H9 (cell line): ENCODE results near the gene TNFAIP8L1. TPM values are rescaled to one million over a fixed set of nuclear protein-coding genes. Genes with fewer than 3 reads are reported as not detected.

ENCODE experiments used
- DNase-seq: peaks from one replicate; pipeline ENCODE4 v3.0.0-alpha.2; 2017
- H2AFZ ChIP-seq: one replicate; pipeline ENCODE4 v1.6.1; 2013; ENCODE audit warnings: mild to moderate bottlenecking, low read length, control low read depth, moderate library complexity
- H2AK5ac ChIP-seq: 2 replicates; pipeline ENCODE4 v1.6.1; 2013; ENCODE audit warnings: low read length, control low read depth, mixed read lengths; ENCODE audit not compliant: insufficient read length
- H2BK120ac ChIP-seq: one replicate; pipeline ENCODE4 v1.6.1; 2013; ENCODE audit warnings: low read depth, mild to moderate bottlenecking, low read length, control low read depth, inconsistent platforms; ENCODE audit not compliant: poor library complexity, severe bottlenecking
- H2BK12ac ChIP-seq: 2 replicates; pipeline ENCODE4 v1.6.1; 2013; ENCODE audit warnings: low read length, control low read depth, mixed read lengths, low read depth; ENCODE audit not compliant: insufficient read length
- H2BK15ac ChIP-seq: 2 replicates; pipeline ENCODE4 v1.6.1; 2013; ENCODE audit warnings: low read depth, low read length, control low read depth
- H2BK20ac ChIP-seq: one replicate; pipeline ENCODE4 v1.6.1; 2013; ENCODE audit warnings: low read depth, mild to moderate bottlenecking, low read length, control low read depth, inconsistent platforms; ENCODE audit not compliant: poor library complexity, severe bottlenecking
- H2BK5ac ChIP-seq: 2 replicates; pipeline ENCODE4 v1.6.1; 2013; ENCODE audit warnings: low read length, control low read depth, mixed read lengths; ENCODE audit not compliant: insufficient read length
- H3K14ac ChIP-seq: 2 replicates; pipeline ENCODE4 v1.6.1; 2013; ENCODE audit warnings: low read length, control low read depth; ENCODE audit not compliant: insufficient read depth
- H3K18ac ChIP-seq: 2 replicates; pipeline ENCODE4 v1.6.1; 2013; ENCODE audit warnings: low read depth, mild to moderate bottlenecking, mixed read lengths, low read length, control low read depth; ENCODE audit not compliant: insufficient read length
- H3K23ac ChIP-seq: 2 replicates; pipeline ENCODE4 v1.6.1; 2013; ENCODE audit warnings: low read length, control low read depth, mixed read lengths, low read depth; ENCODE audit not compliant: insufficient read length
- H3K23me2 ChIP-seq: 2 replicates; pipeline ENCODE4 v1.6.1; 2013; ENCODE audit warnings: low read depth, mild to moderate bottlenecking, mixed read lengths, low read length, control low read depth; ENCODE audit not compliant: insufficient read length, poor library complexity, severe bottlenecking
- H3K27ac ChIP-seq: 2 replicates; pipeline ENCODE4 v1.5.1; 2013; ENCODE audit warnings: low read length, control low read depth, mixed read lengths, low read depth; ENCODE audit not compliant: insufficient read length
- H3K27me3 ChIP-seq: 2 replicates; pipeline ENCODE4 v1.6.1; 2013; ENCODE audit warnings: low read length, control low read depth, inconsistent platforms; ENCODE audit not compliant: insufficient read depth
- H3K4ac ChIP-seq: 2 replicates; pipeline ENCODE4 v1.6.1; 2013; ENCODE audit warnings: low read depth, mild to moderate bottlenecking, control low read depth, inconsistent platforms, low read length, moderate library complexity
- H3K4me1 ChIP-seq: 2 replicates; pipeline ENCODE4 v1.6.1; 2013; ENCODE audit warnings: low read length, control low read depth, inconsistent platforms; ENCODE audit not compliant: insufficient read depth
- H3K4me2 ChIP-seq: 2 replicates; pipeline ENCODE4 v1.6.1; 2013; ENCODE audit warnings: low read length, control low read depth, mixed read lengths; ENCODE audit not compliant: insufficient read length, insufficient read depth
- H3K56ac ChIP-seq: 2 replicates; pipeline ENCODE4 v1.6.1; 2013; ENCODE audit warnings: low read depth, mild to moderate bottlenecking, mixed read lengths, low read length, control low read depth; ENCODE audit not compliant: insufficient read length
- H3K79me1 ChIP-seq: 2 replicates; pipeline ENCODE4 v1.6.1; 2013; ENCODE audit warnings: low read depth, mild to moderate bottlenecking, moderate library complexity, low read length, control low read depth, inconsistent platforms; ENCODE audit not compliant: insufficient read depth, poor library complexity, severe bottlenecking
- H3K79me2 ChIP-seq: 2 replicates; pipeline ENCODE4 v1.6.1; 2013; ENCODE audit warnings: low read length, control low read depth, inconsistent platforms; ENCODE audit not compliant: insufficient read depth
- H3K9ac ChIP-seq: 2 replicates; pipeline ENCODE4 v1.6.1; 2013; ENCODE audit warnings: low read length, control low read depth, mixed read lengths; ENCODE audit not compliant: insufficient read length; ENCODE audit errors: extremely low read depth
- H3K9me3 ChIP-seq: one replicate; pipeline ENCODE4 v1.6.1; 2013; ENCODE audit warnings: low read depth, low read length, inconsistent platforms; ENCODE audit not compliant: control insufficient read depth
- H3T11ph ChIP-seq: one replicate; pipeline ENCODE4 v1.6.1; 2013; ENCODE audit warnings: mild to moderate bottlenecking, low read length, control low read depth, inconsistent platforms
- H4K20me1 ChIP-seq: one replicate; pipeline ENCODE4 v1.6.1; 2013; ENCODE audit not compliant: control insufficient read depth, insufficient read length, insufficient read depth
- H4K5ac ChIP-seq: 2 replicates; pipeline ENCODE4 v1.6.1; 2013; ENCODE audit warnings: low read depth, mild to moderate bottlenecking, mixed read lengths, low read length, control low read depth; ENCODE audit not compliant: insufficient read length
- H4K8ac ChIP-seq: replicated peaks from 2 replicates; pipeline ENCODE4 v1.6.1; 2013; ENCODE audit warnings: low read length, control low read depth, mixed read lengths, low read depth; ENCODE audit not compliant: insufficient read length
- H4K91ac ChIP-seq: 2 replicates; pipeline ENCODE4 v1.6.1; 2013; ENCODE audit warnings: low read depth, mild to moderate bottlenecking, moderate library complexity, mixed read lengths, low read length, control low read depth; ENCODE audit not compliant: insufficient read length
- H3K27ac Mint-ChIP-seq, 3 experiments: 2 replicates in 2 of 3; 3 replicates in 1 of 3; pipeline ENCODE4 v1.8.0; 2020 to 2021; ENCODE audit warnings: mixed read lengths in 3 of 3, mild to moderate bottlenecking in 1 of 3, moderate library complexity in 1 of 3
- H3K27me3 Mint-ChIP-seq: 2 replicates; pipeline ENCODE4 v1.8.0; 2021; ENCODE audit warnings: low read depth, mild to moderate bottlenecking, moderate library complexity, mixed read lengths
- H3K36me3 Mint-ChIP-seq, 3 experiments: 2 replicates in 2 of 3; 3 replicates in 1 of 3; pipeline ENCODE4 v1.8.0; 2020 to 2021; ENCODE audit warnings: low read depth in 3 of 3, mixed read lengths in 3 of 3; ENCODE audit not compliant: insufficient read depth in 1 of 3
- H3K4me1 Mint-ChIP-seq, 2 experiments: 2 replicates each; pipeline ENCODE4 v1.8.0; 2020; ENCODE audit warnings: mixed read lengths in 2 of 2
- H3K4me3 Mint-ChIP-seq, 2 experiments: 2 replicates in 1 of 2; 3 replicates in 1 of 2; pipeline ENCODE4 v1.8.0; 2020 to 2021; ENCODE audit warnings: mild to moderate bottlenecking in 2 of 2, mixed read lengths in 2 of 2, moderate library complexity in 1 of 2
- H3K9me3 Mint-ChIP-seq, 2 experiments: 2 replicates in 1 of 2; 3 replicates in 1 of 2; pipeline ENCODE4 v1.8.0; 2020; ENCODE audit warnings: mild to moderate bottlenecking in 2 of 2, mixed read lengths in 2 of 2, moderate library complexity in 1 of 2
- WGBS: extraction: QIAGEN DNeasy Blood & Tissue Kit; methylation state at CpG from one replicate; pipeline ENCODE4 v1.1.7; 2013; ENCODE audit warnings: missing lambda C conversion rate, low lambda C conversion rate, mixed read lengths; ENCODE audit not compliant: insufficient read length; ENCODE audit errors: extremely low coverage; 5-methylcytosine and 5-hydroxymethylcytosine counted together
- total RNA-seq: library from RNA; stranded (reverse); gene quantifications from 2 replicates; pipeline ENCODE4 v1.2.1, GENCODE V29; 2021
- TF ChIP-seq, protein P1 (sequence below): fragments of 200-600 bp; sonication (generic); conservative IDR thresholded peaks from 3 replicates; pipeline ENCODE4 v1.8.0; 2021; ENCODE audit warnings: antibody characterized with exemption, mild to moderate bottlenecking

TNFAIP8L1 gene
- total RNA-seq, 1 experiment from 2014 or later = 4.2 TPM

DNA sequence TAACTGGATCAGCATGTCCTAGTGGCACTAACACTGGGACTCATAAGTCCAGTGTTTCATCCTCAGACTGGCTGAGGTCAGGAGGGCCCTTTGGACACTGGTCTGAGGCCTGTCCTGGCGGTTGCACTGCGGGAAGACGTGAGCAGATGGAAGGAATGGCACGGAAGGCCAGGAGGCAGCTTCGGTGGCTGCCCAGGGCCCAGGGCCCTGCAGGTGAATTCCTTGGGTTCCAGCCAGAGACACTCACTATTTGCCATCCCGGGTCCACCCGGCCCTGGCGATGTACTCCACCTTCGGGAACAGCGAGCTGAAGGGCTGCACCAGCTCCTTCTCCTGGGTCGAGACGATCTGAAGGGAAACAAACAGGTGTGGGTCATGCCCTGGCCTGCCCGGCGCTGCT, 58.0 kb downstream of the TNFAIP8L1 start:
- no peak overlapping the region for H4K8ac ChIP-seq
- peak overlapping the region in 1 of 3 experiments; percentile 85; a peak in 2 of 7 replicates for H3K27ac Mint-ChIP-seq
- no peak overlapping the region for H3K56ac ChIP-seq
- H3K9ac ChIP-seq = no peak overlapping the region
- TF ChIP-seq, protein P1, sequence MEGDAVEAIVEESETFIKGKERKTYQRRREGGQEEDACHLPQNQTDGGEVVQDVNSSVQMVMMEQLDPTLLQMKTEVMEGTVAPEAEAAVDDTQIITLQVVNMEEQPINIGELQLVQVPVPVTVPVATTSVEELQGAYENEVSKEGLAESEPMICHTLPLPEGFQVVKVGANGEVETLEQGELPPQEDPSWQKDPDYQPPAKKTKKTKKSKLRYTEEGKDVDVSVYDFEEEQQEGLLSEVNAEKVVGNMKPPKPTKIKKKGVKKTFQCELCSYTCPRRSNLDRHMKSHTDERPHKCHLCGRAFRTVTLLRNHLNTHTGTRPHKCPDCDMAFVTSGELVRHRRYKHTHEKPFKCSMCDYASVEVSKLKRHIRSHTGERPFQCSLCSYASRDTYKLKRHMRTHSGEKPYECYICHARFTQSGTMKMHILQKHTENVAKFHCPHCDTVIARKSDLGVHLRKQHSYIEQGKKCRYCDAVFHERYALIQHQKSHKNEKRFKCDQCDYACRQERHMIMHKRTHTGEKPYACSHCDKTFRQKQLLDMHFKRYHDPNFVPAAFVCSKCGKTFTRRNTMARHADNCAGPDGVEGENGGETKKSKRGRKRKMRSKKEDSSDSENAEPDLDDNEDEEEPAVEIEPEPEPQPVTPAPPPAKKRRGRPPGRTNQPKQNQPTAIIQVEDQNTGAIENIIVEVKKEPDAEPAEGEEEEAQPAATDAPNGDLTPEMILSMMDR = no peak
- no peak overlapping the region for H3K14ac ChIP-seq
- H3K23ac ChIP-seq = no peak overlapping the region
- H3K27ac ChIP-seq = no peak overlapping the region
- H3K23me2 ChIP-seq = no peaks in the 10 kb centered on the region
- no peaks in the 10 kb centered on the region for H3K9me3 ChIP-seq
- no peak overlapping the region for H2BK12ac ChIP-seq
- DNase-seq = no peak
- H3K27me3 ChIP-seq = no peaks in the 10 kb centered on the region
- H2BK15ac ChIP-seq = no peak overlapping the region
- H3T11ph ChIP-seq = no peak overlapping the region
- no peak overlapping the region for H2AK5ac ChIP-seq
- H3K4me2 ChIP-seq = no peak overlapping the region
- peaks cover 26 to 84% (median 73%) of the 10 kb centered on the region in 3 experiments for H3K36me3 Mint-ChIP-seq
- H3K4me1 ChIP-seq = no peaks in the 10 kb centered on the region
- no peak overlapping the region for H3K4ac ChIP-seq
- no peak overlapping the region for H2BK120ac ChIP-seq
- no peak overlapping the region for H2BK20ac ChIP-seq
- H4K91ac ChIP-seq = no peak overlapping the region
- no CpG with 5 or more reads among the region's 14 CpGs for WGBS
- no peaks in the 10 kb centered on the region for H3K79me1 ChIP-seq
- H4K5ac ChIP-seq = no peak overlapping the region
- H2AFZ ChIP-seq = no peak overlapping the region
- H3K79me2 ChIP-seq = no peaks in the 10 kb centered on the region
- no peaks in the 10 kb centered on the region for H3K27me3 Mint-ChIP-seq
- no peak overlapping the region for H2BK5ac ChIP-seq
- no peaks in the 10 kb centered on the region for H4K20me1 ChIP-seq
- no peak overlapping the region for H3K18ac ChIP-seq
- no peak overlapping the region for H3K4me3 Mint-ChIP-seq
- H3K9me3 Mint-ChIP-seq = no peaks in the 10 kb centered on the region
- H3K4me1 Mint-ChIP-seq = no peaks in the 10 kb centered on the region
